Thyroid gland (tissue), 4 donors: ENCODE data around the gene SCCPDH.

ENCODE experiments used
- POLR2A ChIP-seq, 2 donors: fragments of 450-650 bp; IDR thresholded peaks; one replicate each; pipeline ENCODE4 v1.6.1; 2017; ENCODE audit warnings: antibody characterized with exemption in 2 of 2, mild to moderate bottlenecking in 2 of 2, moderate library complexity in 1 of 2
- TF ChIP-seq, protein P1 (sequence below), 6 experiments: fragments of 200-600 bp in 3 of 6; fragments of 450-650 bp in 3 of 6; sonication (generic) in 3 of 6; IDR thresholded peaks; one replicate each; pipeline ENCODE4 v1.5.1; 2016 to 2019; ENCODE audit warnings: antibody characterized with exemption in 6 of 6, mild to moderate bottlenecking in 2 of 6, inconsistent platforms in 1 of 6, moderate library complexity in 1 of 6

DNA sequence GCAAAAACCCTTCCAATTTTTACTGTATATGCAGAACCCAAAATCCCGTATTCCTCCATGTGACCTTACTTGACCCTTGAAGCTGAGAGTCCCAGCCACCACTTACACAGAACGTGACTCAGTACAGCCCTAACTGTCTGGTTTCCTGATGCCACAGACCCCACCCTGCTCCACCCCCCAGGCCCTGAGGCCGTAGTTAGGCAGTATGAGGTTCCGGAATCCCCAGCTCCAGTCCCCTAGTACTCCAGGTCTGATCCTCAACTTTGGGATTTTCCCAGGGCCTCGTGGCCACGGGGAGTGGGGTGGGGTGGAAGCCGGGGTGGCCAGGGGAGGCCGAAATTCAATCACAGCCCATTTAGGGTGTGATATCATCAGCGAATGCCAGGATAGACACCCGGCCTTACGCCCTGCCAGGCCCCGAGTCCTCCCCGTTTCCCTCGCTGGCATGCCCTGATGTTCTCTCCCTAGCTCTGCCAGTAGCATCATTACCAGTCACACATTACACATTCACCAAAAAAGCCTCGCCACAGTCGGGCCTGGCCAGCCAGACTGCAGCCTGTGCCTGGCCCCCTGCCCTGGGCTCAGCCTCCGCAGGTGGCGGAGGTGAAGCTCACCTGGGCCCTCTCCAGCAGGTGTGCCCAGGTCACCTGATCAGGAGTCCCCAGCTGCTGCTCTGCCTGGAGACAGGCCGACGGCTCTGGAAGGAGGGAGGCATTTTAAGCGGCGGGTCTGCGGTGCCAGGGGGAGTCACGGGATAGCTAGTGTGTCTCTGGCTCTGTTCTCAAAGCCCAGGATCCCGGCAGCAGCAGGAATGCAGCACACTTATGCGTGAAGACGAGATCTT, 70.8 kb downstream of the SCCPDH start:
- TF ChIP-seq, protein P1, sequence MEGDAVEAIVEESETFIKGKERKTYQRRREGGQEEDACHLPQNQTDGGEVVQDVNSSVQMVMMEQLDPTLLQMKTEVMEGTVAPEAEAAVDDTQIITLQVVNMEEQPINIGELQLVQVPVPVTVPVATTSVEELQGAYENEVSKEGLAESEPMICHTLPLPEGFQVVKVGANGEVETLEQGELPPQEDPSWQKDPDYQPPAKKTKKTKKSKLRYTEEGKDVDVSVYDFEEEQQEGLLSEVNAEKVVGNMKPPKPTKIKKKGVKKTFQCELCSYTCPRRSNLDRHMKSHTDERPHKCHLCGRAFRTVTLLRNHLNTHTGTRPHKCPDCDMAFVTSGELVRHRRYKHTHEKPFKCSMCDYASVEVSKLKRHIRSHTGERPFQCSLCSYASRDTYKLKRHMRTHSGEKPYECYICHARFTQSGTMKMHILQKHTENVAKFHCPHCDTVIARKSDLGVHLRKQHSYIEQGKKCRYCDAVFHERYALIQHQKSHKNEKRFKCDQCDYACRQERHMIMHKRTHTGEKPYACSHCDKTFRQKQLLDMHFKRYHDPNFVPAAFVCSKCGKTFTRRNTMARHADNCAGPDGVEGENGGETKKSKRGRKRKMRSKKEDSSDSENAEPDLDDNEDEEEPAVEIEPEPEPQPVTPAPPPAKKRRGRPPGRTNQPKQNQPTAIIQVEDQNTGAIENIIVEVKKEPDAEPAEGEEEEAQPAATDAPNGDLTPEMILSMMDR (IDR thresholded peaks at IDR 0.05), result no peak
- no peak for TF ChIP-seq POLR2A (IDR thresholded peaks at IDR 0.05)
